Small intestine (tissue), 7 donors: ENCODE results near the gene TCEA2. TPM values are rescaled to one million over a fixed set of nuclear protein-coding genes. Genes with fewer than 3 reads are reported as not detected.

Experiments used
- DNase-seq, 2 donors: peaks; one replicate each; pipeline versions ENCODE4 v3.0.0 to v3.0.0-alpha.2; 2013
- FAIRE-seq: peaks from 2 replicates; lab custom pipeline; 2012; peaks lifted over from hg19 to GRCh38; lab: Jason Lieb, UNC
- H3K27ac ChIP-seq, 3 donors: one replicate each; pipeline ENCODE4 v1.5.1; 2013; ENCODE audit warnings: low read length in 2 of 3, mild to moderate bottlenecking in 2 of 3, control low read depth in 1 of 3, inconsistent platforms in 1 of 3, low read depth in 1 of 3, moderate library complexity in 1 of 3
- H3K27me3 ChIP-seq, 3 donors: one replicate each; pipeline ENCODE4 v1.6.1; 2013; ENCODE audit warnings: low read length in 3 of 3, inconsistent platforms in 1 of 3; ENCODE audit not compliant: control insufficient read depth in 3 of 3, insufficient read depth in 3 of 3
- H3K36me3 ChIP-seq, 3 donors: one replicate each; pipeline ENCODE4 v1.6.1; 2013; ENCODE audit warnings: low read length in 3 of 3, inconsistent platforms in 1 of 3, low read depth in 1 of 3, mild to moderate bottlenecking in 1 of 3, moderate library complexity in 1 of 3; ENCODE audit not compliant: control insufficient read depth in 3 of 3, insufficient read depth in 2 of 3
- H3K4me1 ChIP-seq, 3 donors: one replicate each; pipeline ENCODE4 v1.6.1; 2013; ENCODE audit warnings: low read length in 2 of 3, inconsistent platforms in 1 of 3, low read depth in 1 of 3, mild to moderate bottlenecking in 1 of 3, moderate library complexity in 1 of 3; ENCODE audit not compliant: control insufficient read depth in 3 of 3, insufficient read depth in 2 of 3
- H3K4me3 ChIP-seq, 3 donors: one replicate each; pipeline ENCODE4 v1.5.1; 2013; ENCODE audit warnings: low read length in 3 of 3, control low read depth in 1 of 3, inconsistent platforms in 1 of 3, low read depth in 1 of 3, mild to moderate bottlenecking in 1 of 3, moderate library complexity in 1 of 3
- H3K9me3 ChIP-seq, 2 donors: one replicate each; pipeline ENCODE4 v1.6.1; 2013; ENCODE audit warnings: low read depth in 1 of 2, low read length in 1 of 2; ENCODE audit not compliant: control insufficient read depth in 2 of 2, insufficient read depth in 1 of 2
- WGBS, 3 donors: extraction: QIAGEN DNeasy Blood & Tissue Kit; methylation state at CpG; one replicate each; pipeline ENCODE4 v1.1.7; 2013; 5-methylcytosine and 5-hydroxymethylcytosine counted together
- polyA plus RNA-seq, 4 donors: library from polyadenylated mRNA; stranded (reverse) in 3 of 4; unstranded in 1 of 4; fragments of 200-250 nt in 3 of 4; fragments of 120-200 nt in 1 of 4; gene quantifications; one replicate each; pipeline versions ENCODE4 v1.2.1 to v1.2.3, GENCODE V29; 2013
- donor health status: healthy with polysubstance abuse.
- donor health status: control.
- donor health status: control.
- donor health status: Bipolar disorder and iron deficiency.
- donor health status: healthy.

TCEA2 gene
- polyA plus RNA-seq, 4 donors = 7.8 to 28.5 (median 12.6) TPM

DNA sequence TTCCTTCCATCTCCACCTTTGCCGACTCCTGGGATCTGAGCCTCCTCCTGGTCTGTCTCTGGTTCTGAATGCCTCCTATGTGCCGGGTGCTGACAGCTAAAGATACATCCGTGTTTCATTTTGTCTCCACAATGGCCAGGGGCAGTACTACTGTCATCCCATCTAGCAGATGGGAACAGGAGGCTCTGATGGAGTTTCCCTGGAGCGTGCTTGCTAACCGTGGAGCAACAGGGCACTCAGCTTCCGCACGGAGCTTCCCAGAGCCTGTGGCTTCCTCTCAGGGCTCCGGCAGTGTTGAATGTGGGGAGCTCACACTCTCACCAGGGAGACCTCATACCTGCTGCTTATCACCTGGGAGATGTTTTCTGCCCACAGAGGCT, 56.3 kb downstream of the TCEA2 start:
- WGBS, 3 donors = 62 to 79% (median 73%) methylated on average over 7 to 8 of the region's 8 CpGs
- DNase-seq = no peak
- no peaks in the 10 kb centered on the region for H3K27me3 ChIP-seq
- no peak overlapping the region for H3K27ac ChIP-seq
- no peak for FAIRE-seq
- no peaks in the 10 kb centered on the region for H3K36me3 ChIP-seq
- H3K4me3 ChIP-seq = no peak overlapping the region
- H3K9me3 ChIP-seq = no peaks in the 10 kb centered on the region
- H3K4me1 ChIP-seq = no peaks in the 10 kb centered on the region

- no peaks in the 10 kb centered on the region for H3K36me3 ChIP-seq
- FAIRE-seq (no peak), DNase-seq (no peak)
- H3K27me3 ChIP-seq = no peaks in the 10 kb centered on the region
- WGBS, 3 donors = 50 to 62% (median 58%) methylated on average over 13 to 14 of the region's 14 CpGs
- no peak overlapping the region for H3K27ac ChIP-seq
- H3K4me3 ChIP-seq = no peak overlapping the region
- no peaks in the 10 kb centered on the region for H3K9me3 ChIP-seq
- H3K4me1 ChIP-seq = no peaks in the 10 kb centered on the region
Observed at GRCh38 chr20:64119681-64120341, 56.8 kb downstream of the TCEA2 start.

GRCh38 chr20:64121586-64121985, 58.6 kb downstream of the TCEA2 start:
- Histone ChIP-seq H3K4me3 (no peak overlapping the region), H3K27me3 (no peaks in the 10 kb centered on the region), H3K27ac (no peak overlapping the region), H3K4me1 (no peaks in the 10 kb centered on the region), H3K36me3 (no peaks in the 10 kb centered on the region), H3K9me3 (no peaks in the 10 kb centered on the region)
- DNase-seq (no peak), FAIRE-seq (no peak)
- 74 to 83% (median 77%) methylated on average over 12 of the region's 12 CpGs for WGBS, 3 donors

Other genes with a start within 250 kb of the TCEA2 start
- 1 to 10 TPM in 3 of 4 donors, not detected in 1; 1.1 to 3.1 (median 2.6) TPM for gene ZBTB46, start 231.9 kb upstream of the TCEA2 start, polyA plus RNA-seq
- under 1 TPM in 2 of 4 donors, not detected in 2; 0.34 to 0.67 TPM for gene ABHD16B, start 201.7 kb upstream of the TCEA2 start, polyA plus RNA-seq
- gene TPD52L2, start 197.9 kb upstream of the TCEA2 start, polyA plus RNA-seq = 10 to 100 TPM; 65.6 to 87.7 (median 70.0) TPM
- gene DNAJC5, start 168.1 kb upstream of the TCEA2 start, polyA plus RNA-seq = 10 to 100 TPM; 20.6 to 52.3 (median 40.3) TPM
- 100 to 1,000 TPM in 1 of 4 donors, 10 to 100 TPM in 3; 47.1 to 131 (median 64.9) TPM for gene UCKL1, start 106.8 kb upstream of the TCEA2 start, polyA plus RNA-seq
- 1 to 10 TPM; 2.5 to 5.0 (median 3.6) TPM for gene ZNF512B, start 93.3 kb upstream of the TCEA2 start, polyA plus RNA-seq
- 1 to 10 TPM; 3.6 to 7.3 (median 5.2) TPM for gene SAMD10, start 83.6 kb upstream of the TCEA2 start, polyA plus RNA-seq
- gene PRPF6, start 82.1 kb upstream of the TCEA2 start, polyA plus RNA-seq = 10 to 100 TPM; 35.3 to 61.2 (median 48.1) TPM
- 1 to 10 TPM in 3 of 4 donors, under 1 TPM in 1; 0.91 to 2.4 (median 1.6) TPM for gene C20orf204, start 27.0 kb upstream of the TCEA2 start, polyA plus RNA-seq
- gene SOX18, start 13.6 kb upstream of the TCEA2 start, polyA plus RNA-seq = 10 to 100 TPM in 1 of 4 donors, 1 to 10 TPM in 2, under 1 TPM in 1; 0.67 to 26.8 (median 2.9) TPM
- gene RGS19, start 16.3 kb downstream of the TCEA2 start, polyA plus RNA-seq = 10 to 100 TPM in 1 of 4 donors, 1 to 10 TPM in 3; 1.8 to 10.8 (median 6.2) TPM
- gene OPRL1, start 16.9 kb downstream of the TCEA2 start, polyA plus RNA-seq = under 1 TPM in 2 of 4 donors, not detected in 2; 0.30 to 0.61 TPM
- under 1 TPM in 1 of 4 donors, not detected in 3; 0.09 TPM for gene LKAAEAR1, start 21.2 kb downstream of the TCEA2 start, polyA plus RNA-seq
- gene NPBWR2, start 44.4 kb downstream of the TCEA2 start, polyA plus RNA-seq = not detected
- gene MYT1, start 101.3 kb downstream of the TCEA2 start, polyA plus RNA-seq = under 1 TPM in 2 of 4 donors, not detected in 2; 0.63 to 0.77 TPM
- gene PCMTD2, start 192.6 kb downstream of the TCEA2 start, polyA plus RNA-seq = 10 to 100 TPM; 15.7 to 80.0 (median 21.1) TPM